Fibroblast of mammary gland (primary cell): Measurements from ENCODE around the gene TAF1A.

Experiments used
- DNase-seq: peaks from one replicate; pipeline ENCODE4 v3.0.0-alpha.2; 2010; ENCODE audit warnings: low read depth
- H3K4me3 ChIP-seq: 2 replicates; pipeline ENCODE4 v1.5.1; 2011; ENCODE audit warnings: low read depth, mild to moderate bottlenecking, low read length, moderate library complexity; ENCODE audit not compliant: control insufficient read depth
- CTCF ChIP-seq: conservative IDR thresholded peaks from 2 replicates; pipeline ENCODE4 v1.5.1; 2011; ENCODE audit warnings: low read depth, low read length, inconsistent platforms; ENCODE audit not compliant: control insufficient read depth, insufficient read depth

The TAF1A gene

GRCh38 chr1:222600281-222600680 is 10.5 kb upstream of the TAF1A start:
- TF ChIP-seq CTCF = no peak

GRCh38 chr1:222596696-222597095 is 7.0 kb upstream of the TAF1A start:
- no peak overlapping the region for H3K4me3 ChIP-seq
- TF ChIP-seq CTCF = no peak
- DNase-seq = no peak

More at GRCh38 chr1:222600281-222600680, 10.5 kb upstream of the TAF1A start:
- no peak for DNase-seq
- no peak overlapping the region for H3K4me3 ChIP-seq

GRCh38 chr1:222594789-222595188 is 5.1 kb upstream of the TAF1A start:
- H3K4me3 ChIP-seq = no peak overlapping the region
- no peak for DNase-seq
- no peak for TF ChIP-seq CTCF

GRCh38 chr1:222592171-222592570 is 2.4 kb upstream of the TAF1A start:
- no peak overlapping the region for H3K4me3 ChIP-seq
- peak; percentile 66 for DNase-seq
- no peak for TF ChIP-seq CTCF

GRCh38 chr1:222588135-222588534 is 1.6 kb downstream of the TAF1A start:
- TF ChIP-seq CTCF = no peak
- DNase-seq = peak; percentile 4
- H3K4me3 ChIP-seq = no peak overlapping the region

- no peak for TF ChIP-seq CTCF
- DNase-seq = no peak
- no peak overlapping the region for H3K4me3 ChIP-seq
Measured at GRCh38 chr1:222586842-222587241, 2.9 kb downstream of the TAF1A start.

GRCh38 chr1:222583079-222583478 is 6.7 kb downstream of the TAF1A start:
- no peak overlapping the region for H3K4me3 ChIP-seq
- no peak for TF ChIP-seq CTCF
- no peak for DNase-seq
